ENCODE results near the gene MTRF1. TPM values are rescaled to one million over a fixed set of nuclear protein-coding genes. Genes with fewer than 3 reads are reported as not detected.

The MTRF1 gene, protein sequence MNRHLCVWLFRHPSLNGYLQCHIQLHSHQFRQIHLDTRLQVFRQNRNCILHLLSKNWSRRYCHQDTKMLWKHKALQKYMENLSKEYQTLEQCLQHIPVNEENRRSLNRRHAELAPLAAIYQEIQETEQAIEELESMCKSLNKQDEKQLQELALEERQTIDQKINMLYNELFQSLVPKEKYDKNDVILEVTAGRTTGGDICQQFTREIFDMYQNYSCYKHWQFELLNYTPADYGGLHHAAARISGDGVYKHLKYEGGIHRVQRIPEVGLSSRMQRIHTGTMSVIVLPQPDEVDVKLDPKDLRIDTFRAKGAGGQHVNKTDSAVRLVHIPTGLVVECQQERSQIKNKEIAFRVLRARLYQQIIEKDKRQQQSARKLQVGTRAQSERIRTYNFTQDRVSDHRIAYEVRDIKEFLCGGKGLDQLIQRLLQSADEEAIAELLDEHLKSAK
- total RNA-seq: 17.5 TPM

DNA sequence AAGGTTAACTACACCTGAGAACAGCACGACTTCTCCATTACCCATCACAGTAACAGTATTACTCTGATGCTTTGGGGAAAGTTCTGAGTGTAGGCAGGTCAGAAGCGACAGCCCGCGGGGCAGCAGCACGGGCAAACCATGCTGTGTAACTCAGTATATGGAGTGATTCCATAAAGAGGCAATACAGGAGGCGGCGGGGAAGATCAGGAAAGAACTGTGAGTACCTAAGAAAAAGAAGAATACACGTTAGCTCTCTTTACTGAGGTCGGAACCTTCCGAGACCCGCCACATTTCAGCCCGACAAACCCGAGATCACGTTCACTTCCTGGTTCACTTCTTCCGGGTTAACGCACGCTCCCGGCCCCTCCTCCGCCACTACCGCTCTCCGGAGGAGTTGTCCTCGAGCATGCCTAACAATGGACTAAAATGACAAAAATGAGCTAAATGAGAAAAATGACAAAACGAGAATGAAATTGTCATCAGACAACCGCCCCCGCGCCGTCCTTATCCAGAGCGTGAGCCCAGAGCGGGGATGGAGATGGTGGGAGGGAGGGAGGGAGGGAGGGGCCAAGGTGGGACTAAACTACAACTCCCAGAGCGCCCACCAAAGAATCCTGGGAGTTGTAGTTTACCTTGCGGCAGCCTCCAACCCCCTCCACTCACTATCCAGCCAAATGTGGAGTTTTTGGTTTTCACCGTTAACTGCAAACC is at the start of gene MTRF1:
Gene MTRF1, minus strand, starts transcription at position 316 of the 711 bp plus-strand sequence. CDS start 2,669 bp downstream, outside the sequence.
- no peaks in the 10 kb centered on the region for H3K27me3 ChIP-seq
- intact Hi-C loops (cut with DNase I): loop anchor here (1.0 to 10.0 kb wide), 6 partner anchors 48 to 1007 kb away; partner anchors contain the start of genes KBTBD6, MRPS31, NAA16 and WBP4
- peaks cover 9 to 13% of the 10 kb centered on the region in 2 donors for H3K36me3 ChIP-seq
- peak within 1 kb of the TSS; percentile 73 to 85 for H3K27ac ChIP-seq
- peaks cover 0 to 6% of the 10 kb centered on the region in 2 donors for H3K4me1 ChIP-seq
- TF ChIP-seq, protein P1, sequence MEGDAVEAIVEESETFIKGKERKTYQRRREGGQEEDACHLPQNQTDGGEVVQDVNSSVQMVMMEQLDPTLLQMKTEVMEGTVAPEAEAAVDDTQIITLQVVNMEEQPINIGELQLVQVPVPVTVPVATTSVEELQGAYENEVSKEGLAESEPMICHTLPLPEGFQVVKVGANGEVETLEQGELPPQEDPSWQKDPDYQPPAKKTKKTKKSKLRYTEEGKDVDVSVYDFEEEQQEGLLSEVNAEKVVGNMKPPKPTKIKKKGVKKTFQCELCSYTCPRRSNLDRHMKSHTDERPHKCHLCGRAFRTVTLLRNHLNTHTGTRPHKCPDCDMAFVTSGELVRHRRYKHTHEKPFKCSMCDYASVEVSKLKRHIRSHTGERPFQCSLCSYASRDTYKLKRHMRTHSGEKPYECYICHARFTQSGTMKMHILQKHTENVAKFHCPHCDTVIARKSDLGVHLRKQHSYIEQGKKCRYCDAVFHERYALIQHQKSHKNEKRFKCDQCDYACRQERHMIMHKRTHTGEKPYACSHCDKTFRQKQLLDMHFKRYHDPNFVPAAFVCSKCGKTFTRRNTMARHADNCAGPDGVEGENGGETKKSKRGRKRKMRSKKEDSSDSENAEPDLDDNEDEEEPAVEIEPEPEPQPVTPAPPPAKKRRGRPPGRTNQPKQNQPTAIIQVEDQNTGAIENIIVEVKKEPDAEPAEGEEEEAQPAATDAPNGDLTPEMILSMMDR (IDR thresholded peaks at IDR 0.05): no peak
- no peaks in the 10 kb centered on the region for H3K9me3 ChIP-seq
- peak within 1 kb of the TSS; percentile 65 to 75 for H3K4me3 ChIP-seq
- DNase-seq (ENCODE audit: low spot score in 2 of 2): peak in 1 of 2 donors; percentile 84

DNA sequence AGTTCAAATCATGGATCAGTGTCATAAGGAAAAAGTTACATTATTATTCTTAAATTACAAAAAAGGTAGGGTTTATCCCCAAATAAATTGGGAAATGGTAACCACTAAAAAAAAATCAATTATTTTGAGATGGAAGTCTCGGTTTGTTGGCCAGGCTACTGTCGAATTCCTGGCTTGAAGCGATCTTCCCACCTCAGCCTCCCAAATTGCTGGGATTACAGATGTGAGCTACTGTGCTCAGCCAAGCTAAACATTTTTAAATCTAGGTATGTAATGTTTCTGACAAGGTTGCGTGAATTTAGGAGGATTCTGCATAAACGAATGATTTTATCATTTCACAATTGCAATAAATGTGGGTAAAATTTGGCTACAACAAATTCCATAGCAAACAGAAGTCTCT is 49.7 kb upstream of the MTRF1 start:
- Histone ChIP-seq H3K36me3 (no peaks in the 10 kb centered on the region), H3K27me3 (no peaks in the 10 kb centered on the region), H3K4me1 (peaks cover 0 to 12% of the 10 kb centered on the region in 2 donors), H3K9me3 (no peaks in the 10 kb centered on the region), H3K27ac (no peak overlapping the region), H3K4me3 (peak overlapping the region in 1 of 2 donors; percentile 94)
- no peak for DNase-seq (ENCODE audit: low spot score in 2 of 2)
- intact Hi-C loops (cut with DNase I): loop anchor here (5.0 kb wide), 2 partner anchors 246 to 959 kb away; partner anchors contain the start of gene AKAP11
- TF ChIP-seq, protein P1 (IDR thresholded peaks at IDR 0.05): no peak

DNA sequence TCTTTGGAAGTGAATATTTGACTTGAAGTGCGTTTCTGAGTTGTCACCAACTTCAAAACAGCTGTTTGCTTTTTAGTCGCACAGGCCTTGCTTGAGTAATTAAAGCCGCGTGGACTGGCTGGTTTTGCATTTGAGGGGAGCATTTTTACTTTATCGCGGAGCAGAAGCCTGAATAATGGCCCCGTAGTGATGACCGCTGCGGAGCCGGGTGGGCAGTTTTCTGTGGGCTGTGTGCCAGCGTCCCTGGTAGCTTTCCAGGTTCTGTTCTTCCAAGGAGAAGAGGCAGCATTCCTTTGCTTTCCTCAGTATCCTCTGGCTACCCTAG is 48.8 kb upstream of the MTRF1 start:
- H3K4me1 ChIP-seq: peaks cover 0 to 12% of the 10 kb centered on the region in 2 donors

DNA sequence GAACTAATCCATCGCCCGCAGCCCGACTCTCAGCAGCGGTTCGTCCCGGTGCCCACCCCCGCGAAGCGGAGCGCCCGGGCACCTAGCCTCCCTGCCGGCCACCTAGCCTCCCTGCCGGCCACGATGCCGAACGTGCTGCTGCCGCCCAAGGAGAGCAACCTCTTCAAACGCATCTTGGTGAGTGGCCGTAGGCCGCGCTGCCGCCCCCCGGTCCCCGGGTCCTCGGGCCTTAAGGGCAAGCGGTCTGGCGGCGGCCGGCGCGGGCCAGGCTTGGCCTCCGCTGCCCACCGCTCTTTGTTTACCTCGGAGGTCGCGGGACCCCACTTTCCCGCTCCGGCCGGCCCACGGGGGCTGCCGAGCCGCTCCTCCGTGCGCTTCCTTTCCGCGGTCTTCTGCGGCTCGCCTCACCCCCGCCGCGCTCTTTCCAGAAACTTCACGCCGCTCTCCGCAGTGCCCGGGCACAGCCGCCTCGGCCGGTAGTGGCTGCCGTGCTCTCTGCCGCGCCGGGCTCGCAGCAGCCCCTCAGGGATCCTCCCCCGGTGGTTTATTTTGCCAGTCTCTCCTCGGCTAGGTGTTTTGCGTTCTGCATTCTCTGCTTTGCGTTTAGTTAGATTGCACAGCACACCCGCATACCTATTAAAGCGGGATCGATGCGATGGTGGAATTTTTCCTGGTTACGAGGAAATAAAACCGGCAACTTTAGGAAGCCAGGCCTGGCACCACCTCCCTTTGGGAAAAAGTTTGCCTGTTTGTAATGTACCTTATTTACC is 48.2 kb upstream of the MTRF1 start:
- Histone ChIP-seq H3K27ac (peak overlapping the region; percentile 93 to 96), H3K4me1 (peaks cover 0 to 12% of the 10 kb centered on the region in 2 donors), H3K4me3 (peak overlapping the region; percentile 92 to 94), H3K9me3 (no peaks in the 10 kb centered on the region), H3K36me3 (no peaks in the 10 kb centered on the region), H3K27me3 (no peaks in the 10 kb centered on the region)
- DNase-seq (ENCODE audit: low spot score in 2 of 2): no peak
- intact Hi-C loops (cut with DNase I): loop anchor here (1.0 to 5.0 kb wide), 4 partner anchors 48 to 961 kb away; partner anchors contain the start of genes AKAP11 and MTRF1
- TF ChIP-seq, protein P1 (IDR thresholded peaks at IDR 0.05): peak in 1 of 3 experiments; percentile 2

More for the DNA sequence above, 48.8 kb upstream of the MTRF1 start:
- Histone ChIP-seq H3K9me3 (no peaks in the 10 kb centered on the region), H3K27me3 (no peaks in the 10 kb centered on the region), H3K36me3 (no peaks in the 10 kb centered on the region), H3K4me3 (peak overlapping the region; percentile 92 to 94), H3K27ac (peak overlapping the region; percentile 93 to 96)
- TF ChIP-seq, protein P1 (IDR thresholded peaks at IDR 0.05): no peak
- DNase-seq (ENCODE audit: low spot score in 2 of 2): no peak
- intact Hi-C loops (cut with DNase I): loop anchor here (5.0 kb wide), 2 partner anchors 245 to 960 kb away; partner anchors contain the start of gene AKAP11

DNA sequence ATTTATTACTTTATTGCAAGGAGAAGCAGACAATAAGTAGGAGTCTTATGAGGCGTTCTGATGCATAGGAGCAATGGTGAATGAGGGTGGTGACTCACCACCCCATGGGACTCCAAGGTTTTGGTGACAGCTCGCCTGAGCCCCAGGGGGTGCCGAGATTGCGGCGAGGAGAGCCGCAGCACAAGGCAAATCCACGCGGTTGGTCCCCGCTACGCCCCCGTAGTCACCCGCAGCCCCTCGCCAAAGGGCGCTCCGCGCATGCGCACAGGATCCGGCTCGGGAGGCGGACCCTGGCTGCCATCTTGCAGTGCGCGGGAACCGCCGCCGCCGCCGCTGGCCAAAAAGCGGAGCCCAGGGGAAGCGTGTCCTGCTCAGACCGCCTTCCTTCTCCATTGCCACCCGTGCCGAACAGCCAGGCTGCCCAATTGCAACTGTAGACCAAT is 47.6 kb upstream of the MTRF1 start, which contains the start of gene NAA16:
Gene NAA16, plus strand, starts transcription at position 305 of the 443 bp plus-strand sequence. CDS start 262 bp downstream, outside the sequence.
- H3K27me3 ChIP-seq: no peaks in the 10 kb centered on the region
- intact Hi-C loops (cut with DNase I): loop anchor here (1.0 to 5.0 kb wide), 4 partner anchors 48 to 961 kb away; partner anchors contain the start of genes AKAP11 and MTRF1

More for the DNA sequence above, 47.6 kb upstream of the MTRF1 start, which contains the start of gene NAA16:
- H3K4me3 ChIP-seq: peak within 1 kb of the TSS; percentile 92 to 94
- H3K4me1 ChIP-seq: peaks cover 0 to 12% of the 10 kb centered on the region in 2 donors
- TF ChIP-seq, protein P1 (IDR thresholded peaks at IDR 0.05): peak; percentile 2 to 8 (median 4)
- no peaks in the 10 kb centered on the region for H3K36me3 ChIP-seq
- H3K27ac ChIP-seq: peak within 1 kb of the TSS; percentile 93 to 96
- peak; percentile 53 to 95 for DNase-seq (ENCODE audit: low spot score in 2 of 2)
- no peaks in the 10 kb centered on the region for H3K9me3 ChIP-seq

All from ascending aorta (tissue), 2 donors.